Measurements from ENCODE around the gene RNF220.
"Not testable (repeated sequence)": the region's sequence is repeated elsewhere in the genome, so short reads cannot be mapped to it uniquely, and the experiment has no call there.

DNA sequence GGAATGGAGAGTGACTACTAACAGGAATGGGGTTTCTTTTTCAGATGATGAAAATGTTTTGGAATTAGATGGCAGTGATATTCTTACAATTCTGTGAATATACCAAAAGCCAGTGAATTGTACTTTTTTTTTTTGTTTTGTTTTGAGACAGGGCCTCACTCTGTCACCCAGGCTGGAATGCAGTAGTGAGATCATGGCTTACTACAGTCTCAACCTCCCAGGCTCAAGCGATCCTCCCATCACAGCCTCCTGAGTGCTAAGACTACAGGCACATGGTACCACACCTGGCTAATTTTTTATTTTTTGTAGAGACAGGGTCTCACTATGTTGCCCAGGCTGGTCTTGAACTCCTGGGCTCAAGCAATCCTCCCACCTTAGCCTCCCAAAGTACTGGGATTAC, 261.7 kb downstream of the RNF220 start:
- TF ChIP-seq, protein P1, sequence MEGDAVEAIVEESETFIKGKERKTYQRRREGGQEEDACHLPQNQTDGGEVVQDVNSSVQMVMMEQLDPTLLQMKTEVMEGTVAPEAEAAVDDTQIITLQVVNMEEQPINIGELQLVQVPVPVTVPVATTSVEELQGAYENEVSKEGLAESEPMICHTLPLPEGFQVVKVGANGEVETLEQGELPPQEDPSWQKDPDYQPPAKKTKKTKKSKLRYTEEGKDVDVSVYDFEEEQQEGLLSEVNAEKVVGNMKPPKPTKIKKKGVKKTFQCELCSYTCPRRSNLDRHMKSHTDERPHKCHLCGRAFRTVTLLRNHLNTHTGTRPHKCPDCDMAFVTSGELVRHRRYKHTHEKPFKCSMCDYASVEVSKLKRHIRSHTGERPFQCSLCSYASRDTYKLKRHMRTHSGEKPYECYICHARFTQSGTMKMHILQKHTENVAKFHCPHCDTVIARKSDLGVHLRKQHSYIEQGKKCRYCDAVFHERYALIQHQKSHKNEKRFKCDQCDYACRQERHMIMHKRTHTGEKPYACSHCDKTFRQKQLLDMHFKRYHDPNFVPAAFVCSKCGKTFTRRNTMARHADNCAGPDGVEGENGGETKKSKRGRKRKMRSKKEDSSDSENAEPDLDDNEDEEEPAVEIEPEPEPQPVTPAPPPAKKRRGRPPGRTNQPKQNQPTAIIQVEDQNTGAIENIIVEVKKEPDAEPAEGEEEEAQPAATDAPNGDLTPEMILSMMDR (optimal IDR thresholded peaks at IDR 0.05 in 1 of 3, IDR thresholded peaks at IDR 0.05 in 1 of 3, conservative IDR thresholded peaks at IDR 0.05 in 1 of 3; ENCODE audit: extremely low read depth in 1 of 3, insufficient read depth in 2 of 3, low read length in 3 of 3): not testable (repeated sequence)
- TF ChIP-seq EZH2 (IDR thresholded peaks at IDR 0.05; ENCODE audit: low read length): not testable (repeated sequence)
